Articular chondrocyte of knee joint (primary cell): Measurements from ENCODE around the gene RP9. TPM values are rescaled to one million over a fixed set of nuclear protein-coding genes. Genes with fewer than 3 reads are reported as not detected.

Experiments
- small RNA-seq: library from RNA; depleted of rRNA; stranded (forward); fragments of <200 nt; gene quantifications from one replicate; pipeline ENCODE3, GENCODE V24; 2012
- total RNA-seq: library from RNA; depleted of rRNA; stranded (reverse); fragments of >200 nt; gene quantifications from 2 replicates; pipeline ENCODE4 v1.2.3, GENCODE V29; 2012

Gene RP9
- total RNA-seq = 5.9 and 6.1 TPM in 2 replicates

GRCh38 chr7:33109005-33109757 lies at the start of gene RP9:
Gene RP9 (minus strand): TSS chr7:33109404. CDS start chr7:33109372, 32 bp downstream.

GRCh38 chr7:33128990-33129805 lies 20.0 kb upstream of the RP9 start, which contains the start of gene BBS9:
Gene BBS9 (plus strand): TSS chr7:33129564. CDS start chr7:33146253, 16,689 bp downstream.

GRCh38 chr7:33062023-33062781 lies 47.0 kb downstream of the RP9 start, which contains the start of gene NT5C3A:
Gene NT5C3A (minus strand): TSS chr7:33062776. CDS start chr7:33062705, 71 bp downstream.

Small RNA genes within 50 kb of the gene (small RNA-seq; reads per million reads assigned to genes)
- gene AC074338.1 = not detected
- gene RN7SL505P = not detected

Other genes starting within 250 kb of the RP9 start
- gene KBTBD2, start 217.6 kb downstream of the RP9 start, total RNA-seq = 35.1 and 43.0 TPM in 2 replicates
- gene FKBP9, start 152.0 kb downstream of the RP9 start, total RNA-seq = 296 and 300 TPM in 2 replicates
- gene NT5C3A, start 46.6 kb downstream of the RP9 start, total RNA-seq = 27.7 and 30.1 TPM in 2 replicates
- gene BBS9, start 20.2 kb upstream of the RP9 start, total RNA-seq = 25.3 and 31.7 TPM in 2 replicates